HCT116 (cell line): ENCODE measurements around the gene SRL. TPM values are rescaled to one million over a fixed set of nuclear protein-coding genes. Genes with fewer than 3 reads are reported as not detected.
"Not testable (repeated sequence)": the region's sequence is repeated elsewhere in the genome, so short reads cannot be mapped to it uniquely, and the experiment has no call there.

Experiments used
- ATAC-seq: fragments of 200-7000 bp; cut with Tn5 transposase; 2 replicates; pipeline ENCODE4 v1.9.1; 2020; ENCODE audit warnings: mild to moderate bottlenecking, moderate library complexity
- BruUV-seq: library from RNA; stranded (reverse); fragments of 400-500 nt; replicated peaks from 2 replicates; lab custom pipeline; 2021; lab: Mats Ljungman, UMichigan
- CTCF ChIA-PET: fragments of 300-600 bp; sonication (Branson Sonifier 250); formaldehyde crosslinking; loops from one replicate; lab custom pipeline; 2021; ENCODE audit warnings: antibody characterized with exemption; lab: Charles Lee
- POLR2A ChIA-PET: fragments of 300-600, 350-600 bp; sonication (Branson Sonifier 250); formaldehyde crosslinking; loops from one replicate; lab custom pipeline; 2021; ENCODE audit warnings: antibody characterized with exemption; lab: Charles Lee
- RAD21 ChIA-PET, 2 experiments: fragments of 300-600 bp; sonication (Branson Sonifier 250); formaldehyde crosslinking; loops; one replicate each; lab custom pipeline; 2023; ENCODE audit warnings: low total read pairs in 2 of 2; ENCODE audit not compliant: uncharacterized antibody in 2 of 2, unreplicated experiment in 2 of 2, low non-redundant PET in 1 of 2; lab: Charles Lee
- DNase-seq: peaks from one replicate; pipeline ENCODE4 v3.0.0-alpha.2; 2010; ENCODE audit warnings: low read depth, low spot score
- H2AFZ ChIP-seq: fragments of 200-600 bp; shearing (Covaris generic), sonication (generic); 2 replicates; pipeline ENCODE4 v1.6.1; 2017; ENCODE audit warnings: low read depth, mixed run types, mixed read lengths, antibody characterized with exemption, low read length; ENCODE audit not compliant: poor library complexity, severe bottlenecking
- H3K27ac ChIP-seq: 2 replicates; pipeline ENCODE4 v1.5.1; 2012; ENCODE audit warnings: low read depth, low read length
- H3K27me3 ChIP-seq: fragments of 200-600 bp; sonication (generic); 2 replicates; pipeline ENCODE4 v1.6.1; 2016; ENCODE audit warnings: mixed run types, low read length, mixed read lengths; ENCODE audit not compliant: insufficient read depth
- H3K36me3 ChIP-seq, 2 experiments: fragments of 200-500 bp in 1 of 2; fragments of 200-600 bp in 1 of 2; sonication (Bioruptor generic) in 1 of 2; sonication (generic) in 1 of 2; 2 replicates each; pipeline versions ENCODE4 v1.5.1 to v1.6.1; 2014 to 2016; ENCODE audit warnings: low read length in 2 of 2, inconsistent platforms in 1 of 2, mixed read lengths in 1 of 2, mixed run types in 1 of 2; ENCODE audit not compliant: insufficient read depth in 2 of 2, control insufficient read depth in 1 of 2
- H3K4me1 ChIP-seq, 2 experiments: fragments of 200-600 bp in 1 of 2; sonication (generic) in 1 of 2; 2 replicates each; pipeline versions ENCODE4 v1.5.1 to v1.6.1; 2012 to 2017; ENCODE audit warnings: low read length in 2 of 2, inconsistent platforms in 1 of 2, mild to moderate bottlenecking in 1 of 2, mixed read lengths in 1 of 2, mixed run types in 1 of 2, moderate library complexity in 1 of 2; ENCODE audit not compliant: insufficient read depth in 2 of 2, control insufficient read depth in 1 of 2
- H3K4me2 ChIP-seq: fragments of 200-600 bp; sonication (generic); 2 replicates; pipeline ENCODE4 v1.6.1; 2017; ENCODE audit warnings: mixed run types, low read length, mixed read lengths
- H3K4me3 ChIP-seq, 2 experiments: fragments of 200-600 bp in 1 of 2; sonication (generic) in 1 of 2; replicated peaks in 1 of 2; 2 replicates each; pipeline ENCODE4 v1.5.1; 2011 to 2016; ENCODE audit warnings: low read length in 2 of 2, control low read depth in 1 of 2, low read depth in 1 of 2, mild to moderate bottlenecking in 1 of 2, mixed read lengths in 1 of 2, mixed run types in 1 of 2
- H3K79me2 ChIP-seq: fragments of 200-600 bp; sonication (generic); 2 replicates; pipeline ENCODE4 v1.6.1; 2017; ENCODE audit warnings: mild to moderate bottlenecking, mixed run types, low read length, moderate library complexity, mixed read lengths; ENCODE audit not compliant: insufficient read depth
- H3K9ac ChIP-seq: fragments of 200-600 bp; sonication (generic); 2 replicates; pipeline ENCODE4 v1.6.1; 2016; ENCODE audit warnings: low read length, mixed read lengths
- H3K9me2 ChIP-seq: fragments of 200-600 bp; sonication (generic), shearing (Covaris generic); 2 replicates; pipeline ENCODE4 v1.6.1; 2017; ENCODE audit warnings: mixed run types, mild to moderate bottlenecking, moderate library complexity; ENCODE audit not compliant: insufficient read depth
- H3K9me3 ChIP-seq, 2 experiments: fragments of 200-500 bp in 1 of 2; fragments of 200-600 bp in 1 of 2; sonication (Bioruptor generic) in 1 of 2; sonication (generic) in 1 of 2; 2 replicates each; pipeline ENCODE4 v1.6.1; 2014 to 2017; ENCODE audit warnings: low read length in 2 of 2, mixed read lengths in 2 of 2, inconsistent platforms in 1 of 2, low read depth in 1 of 2, mild to moderate bottlenecking in 1 of 2, mixed run types in 1 of 2, moderate library complexity in 1 of 2; ENCODE audit not compliant: control insufficient read depth in 1 of 2, insufficient read depth in 1 of 2
- H4K20me1 ChIP-seq: fragments of 200-600 bp; sonication (generic), shearing (Covaris generic); 2 replicates; pipeline ENCODE4 v1.6.1; 2017; ENCODE audit warnings: mixed run types, mild to moderate bottlenecking, moderate library complexity; ENCODE audit not compliant: insufficient read depth
- ELF1 ChIP-seq: IDR thresholded peaks from 2 replicates; pipeline ENCODE4 v1.6.1; 2012; ENCODE audit warnings: low read depth, borderline replicate concordance
- intact Hi-C: fragments of 100-400 bp; cut with micrococcal nuclease; formaldehyde crosslinking; loops from 2 replicates; pipeline ENCODE4 v1.10.0; 2022
- total RNA-seq: library from RNA; stranded (reverse); gene quantifications from one replicate; pipeline ENCODE4 v1.2.1, GENCODE V29; 2021; ENCODE audit not compliant: unreplicated experiment
- TF ChIP-seq, protein P1 (sequence below), 3 experiments: fragments of 200-600 bp in 1 of 3; sonication (generic) in 1 of 3; IDR thresholded peaks in 2 of 3; conservative IDR thresholded peaks in 1 of 3; 2 replicates each; pipeline ENCODE4 v1.5.1; 2012 to 2017; ENCODE audit warnings: low read depth in 2 of 3, low read length in 2 of 3, antibody characterized with exemption in 1 of 3, borderline replicate concordance in 1 of 3, control low read depth in 1 of 3, mild to moderate bottlenecking in 1 of 3, mixed read lengths in 1 of 3, mixed run types in 1 of 3, moderate library complexity in 1 of 3; ENCODE audit not compliant: insufficient read depth in 1 of 3

Gene SRL
- total RNA-seq, 1 experiment from 2014 or later = not detected

DNA sequence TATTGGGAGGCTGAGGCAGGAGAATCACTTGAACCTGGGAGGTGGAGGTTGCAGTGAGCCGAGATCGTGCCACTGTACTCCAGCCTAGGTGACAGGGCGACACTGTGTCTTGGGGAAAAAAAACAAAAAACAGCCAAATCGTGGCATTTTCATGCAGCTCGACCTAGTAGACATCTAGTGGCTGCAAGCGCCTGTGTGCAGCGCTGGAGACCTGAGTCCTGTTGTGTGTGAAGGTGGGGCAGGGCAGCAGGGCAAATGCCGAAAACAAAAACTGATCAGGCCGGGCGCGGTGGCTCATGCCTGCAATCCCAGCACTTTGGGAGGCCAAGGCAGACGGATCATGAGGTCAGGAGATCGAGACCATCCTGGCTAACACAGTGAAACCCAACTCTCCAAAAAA, 88.5 kb downstream of the SRL start:
- DNase-seq = not testable (repeated sequence)

DNA sequence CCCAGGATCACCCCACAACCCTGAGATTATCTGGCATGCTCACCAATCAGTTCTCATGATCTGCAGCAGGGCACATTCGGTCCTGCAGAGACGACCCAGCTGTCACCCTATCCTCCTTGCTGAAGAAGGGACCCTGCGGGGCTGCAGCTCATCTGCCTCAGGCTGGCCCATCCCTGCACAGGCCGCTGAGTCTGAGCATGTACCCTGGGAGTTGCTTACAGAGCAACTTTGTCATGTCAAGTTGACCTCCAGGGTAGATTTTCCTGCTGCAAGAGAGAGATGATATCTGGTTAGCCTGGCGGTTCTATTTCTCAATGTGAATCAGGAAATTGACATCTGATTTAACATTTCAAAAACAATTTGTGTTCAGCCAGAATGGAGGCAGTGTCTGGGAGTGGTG, 89.6 kb downstream of the SRL start:
- Histone ChIP-seq H3K9me3 (no peaks in the 10 kb centered on the region), H3K27me3 (no peaks in the 10 kb centered on the region), H4K20me1 (no peaks in the 10 kb centered on the region), H3K9ac (no peak overlapping the region), H3K9me2 (no peaks in the 10 kb centered on the region), H3K79me2 (no peaks in the 10 kb centered on the region), H3K27ac (no peak overlapping the region), H3K4me2 (no peak overlapping the region), H3K4me3 (no peak overlapping the region), H3K36me3 (no peaks in the 10 kb centered on the region), H3K4me1 (no peaks in the 10 kb centered on the region), H2AFZ (no peak overlapping the region)
- ChIA-PET POLR2A (no interaction called here), RAD21 (no interaction called here), CTCF (no interaction called here)
- ATAC-seq = no peak
- no peak for DNase-seq
- TF ChIP-seq ELF1 = no peak
- TF ChIP-seq, protein P1, sequence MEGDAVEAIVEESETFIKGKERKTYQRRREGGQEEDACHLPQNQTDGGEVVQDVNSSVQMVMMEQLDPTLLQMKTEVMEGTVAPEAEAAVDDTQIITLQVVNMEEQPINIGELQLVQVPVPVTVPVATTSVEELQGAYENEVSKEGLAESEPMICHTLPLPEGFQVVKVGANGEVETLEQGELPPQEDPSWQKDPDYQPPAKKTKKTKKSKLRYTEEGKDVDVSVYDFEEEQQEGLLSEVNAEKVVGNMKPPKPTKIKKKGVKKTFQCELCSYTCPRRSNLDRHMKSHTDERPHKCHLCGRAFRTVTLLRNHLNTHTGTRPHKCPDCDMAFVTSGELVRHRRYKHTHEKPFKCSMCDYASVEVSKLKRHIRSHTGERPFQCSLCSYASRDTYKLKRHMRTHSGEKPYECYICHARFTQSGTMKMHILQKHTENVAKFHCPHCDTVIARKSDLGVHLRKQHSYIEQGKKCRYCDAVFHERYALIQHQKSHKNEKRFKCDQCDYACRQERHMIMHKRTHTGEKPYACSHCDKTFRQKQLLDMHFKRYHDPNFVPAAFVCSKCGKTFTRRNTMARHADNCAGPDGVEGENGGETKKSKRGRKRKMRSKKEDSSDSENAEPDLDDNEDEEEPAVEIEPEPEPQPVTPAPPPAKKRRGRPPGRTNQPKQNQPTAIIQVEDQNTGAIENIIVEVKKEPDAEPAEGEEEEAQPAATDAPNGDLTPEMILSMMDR (IDR thresholded peaks at IDR 0.05 in 2 of 3, conservative IDR thresholded peaks at IDR 0.05 in 1 of 3; ENCODE audit: borderline replicate concordance in 1 of 3, insufficient read depth in 1 of 3, low read depth in 2 of 3, low read length in 2 of 3) = no peak
- intact Hi-C loops = no loop called here
- BruUV-seq = no TSS peak

More for the DNA sequence above, 88.5 kb downstream of the SRL start:
- POLR2A ChIA-PET, BruUV-seq, H3K9ac ChIP-seq, H3K9me2 ChIP-seq, H2AFZ ChIP-seq, ATAC-seq, H3K4me3 ChIP-seq, H4K20me1 ChIP-seq, RAD21 ChIA-PET, H3K9me3 ChIP-seq, CTCF ChIA-PET, H3K27ac ChIP-seq, H3K27me3 ChIP-seq, H3K36me3 ChIP-seq, H3K4me2 ChIP-seq, intact Hi-C loops, H3K79me2 ChIP-seq, H3K4me1 ChIP-seq: not testable (repeated sequence)
